HAP-1 (cell line): ENCODE data around the gene ARHGAP8.

Experiments
- DNase-seq, 2 experiments: peaks; one replicate each; pipeline ENCODE4 v3.0.0-alpha.2; 2016 to 2020; ENCODE audit warnings: low spot score in 2 of 2
- H3K27me3 ChIP-seq: fragments of 250-450 bp; sonication (Bioruptor Pico); 2 replicates; pipeline ENCODE4 v1.5.1; 2020; ENCODE audit warnings: low read depth, mild to moderate bottlenecking, moderate library complexity
- H3K36me3 ChIP-seq: fragments of 250-450 bp; sonication (Bioruptor Pico); replicated peaks from 2 replicates; pipeline ENCODE4 v1.5.1; 2020; ENCODE audit warnings: mild to moderate bottlenecking
- H3K4me1 ChIP-seq: fragments of 250-450 bp; sonication (Bioruptor Pico); 2 replicates; pipeline ENCODE4 v1.5.1; 2020; ENCODE audit warnings: mild to moderate bottlenecking
- H3K4me3 ChIP-seq: fragments of 250-450 bp; sonication (Bioruptor Pico); 2 replicates; pipeline ENCODE4 v1.5.1; 2020; ENCODE audit warnings: mild to moderate bottlenecking, moderate library complexity
- H3K9me3 ChIP-seq: fragments of 250-450 bp; sonication (Bioruptor Pico); 2 replicates; pipeline ENCODE4 v1.5.1; 2020; ENCODE audit warnings: mild to moderate bottlenecking, moderate library complexity
- in situ Hi-C: fragments of 300-500 bp; cut with MboI; formaldehyde crosslinking; loops from 3 replicates; pipeline ENCODE4 v1.14.3; 2020; ENCODE audit warnings: low sequenced_read_pairs, inconsistent platforms, mixed read lengths

Gene ARHGAP8

GRCh38 chr22:44838316-44839016 lies 86.1 kb downstream of the ARHGAP8 start:
- Histone ChIP-seq H3K27me3 (no peaks in the 10 kb centered on the region), H3K9me3 (no peaks in the 10 kb centered on the region), H3K4me1 (no peaks in the 10 kb centered on the region), H3K4me3 (no peak overlapping the region), H3K36me3 (no peaks in the 10 kb centered on the region)
- in situ Hi-C loops = no loop called here
- no peak for DNase-seq

- Histone ChIP-seq H3K27me3 (no peaks in the 10 kb centered on the region), H3K4me1 (no peaks in the 10 kb centered on the region), H3K4me3 (no peak overlapping the region), H3K36me3 (no peaks in the 10 kb centered on the region), H3K9me3 (no peaks in the 10 kb centered on the region)
- in situ Hi-C loops = no loop called here
- no peak for DNase-seq
Observed at GRCh38 chr22:44839061-44839460, 86.7 kb downstream of the ARHGAP8 start.

DNA sequence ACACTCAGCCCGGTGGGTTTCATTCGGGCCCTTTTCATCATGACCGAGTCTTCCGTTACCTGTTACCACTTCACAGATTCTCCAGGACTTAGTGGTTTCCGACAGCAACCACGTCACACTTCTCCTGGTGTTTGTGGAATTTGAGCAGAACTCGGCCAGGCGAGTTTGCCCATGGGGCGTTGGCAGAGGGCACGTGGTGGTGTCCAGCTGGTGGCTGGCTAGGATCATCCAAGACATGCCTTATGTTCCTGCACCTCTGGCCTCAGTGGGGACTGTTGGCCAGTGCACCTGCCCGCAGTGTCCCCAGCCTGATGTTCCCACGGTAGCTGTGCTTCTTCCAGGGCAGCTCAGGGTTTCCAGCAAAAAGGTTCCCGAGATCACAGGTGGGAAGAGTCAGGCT lies 87.3 kb downstream of the ARHGAP8 start:
- no peak for DNase-seq
- no peaks in the 10 kb centered on the region for H3K27me3 ChIP-seq
- in situ Hi-C loops = no loop called here
- H3K9me3 ChIP-seq = no peaks in the 10 kb centered on the region
- no peak overlapping the region for H3K4me3 ChIP-seq
- no peaks in the 10 kb centered on the region for H3K36me3 ChIP-seq
- no peaks in the 10 kb centered on the region for H3K4me1 ChIP-seq

GRCh38 chr22:44840611-44841322 lies 88.4 kb downstream of the ARHGAP8 start:
- Histone ChIP-seq H3K36me3 (no peaks in the 10 kb centered on the region), H3K9me3 (no peaks in the 10 kb centered on the region), H3K27me3 (no peaks in the 10 kb centered on the region), H3K4me3 (no peak overlapping the region), H3K4me1 (no peaks in the 10 kb centered on the region)
- DNase-seq = no peak
- in situ Hi-C loops = no loop called here

DNA sequence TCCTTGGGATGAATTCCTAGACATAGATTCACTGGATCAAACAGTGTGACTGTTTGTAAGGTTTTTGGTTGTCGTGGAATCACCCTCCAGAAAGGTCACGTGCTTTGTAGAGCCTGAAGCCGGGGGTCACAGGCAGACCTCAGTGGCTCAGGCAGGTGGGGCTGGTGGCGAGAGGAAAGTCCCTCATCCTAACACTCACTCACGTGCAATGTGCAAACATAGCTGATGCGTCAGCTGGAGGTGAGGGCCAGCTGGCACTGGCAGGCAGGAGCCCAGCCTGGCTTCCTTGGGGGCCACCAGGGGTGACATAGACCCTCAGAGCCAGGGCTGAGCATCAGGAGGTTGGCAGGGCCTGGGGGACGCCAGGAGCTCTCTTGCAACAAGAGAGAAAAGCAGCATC lies 90.0 kb downstream of the ARHGAP8 start:
- no peaks in the 10 kb centered on the region for H3K27me3 ChIP-seq
- H3K9me3 ChIP-seq = no peaks in the 10 kb centered on the region
- in situ Hi-C loops = no loop called here
- H3K4me3 ChIP-seq = no peak overlapping the region
- no peaks in the 10 kb centered on the region for H3K36me3 ChIP-seq
- DNase-seq = no peak
- H3K4me1 ChIP-seq = no peaks in the 10 kb centered on the region

DNA sequence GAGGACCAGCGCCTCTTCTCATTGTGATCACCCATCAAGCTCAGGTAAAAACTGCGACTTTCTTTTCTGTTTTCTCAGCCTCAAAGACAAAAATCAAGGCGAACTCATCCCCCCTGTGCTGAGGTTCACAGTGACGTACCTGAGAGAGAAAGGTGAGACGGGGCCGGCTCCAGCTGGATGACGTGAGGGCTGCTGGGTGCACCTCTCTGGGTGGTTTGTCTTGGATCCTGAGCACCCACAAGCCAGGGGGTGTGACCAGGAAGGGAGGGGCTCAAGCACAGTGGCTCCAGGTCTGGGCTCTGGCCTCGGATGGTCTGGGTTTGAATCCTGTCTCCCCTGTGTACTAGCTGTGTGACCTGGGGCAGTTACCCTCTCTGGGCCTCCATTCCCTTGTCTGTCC lies 92.8 kb downstream of the ARHGAP8 start:
- Histone ChIP-seq H3K36me3 (no peaks in the 10 kb centered on the region), H3K27me3 (no peaks in the 10 kb centered on the region), H3K9me3 (no peaks in the 10 kb centered on the region), H3K4me3 (no peak overlapping the region), H3K4me1 (no peaks in the 10 kb centered on the region)
- DNase-seq = no peak
- in situ Hi-C loops = no loop called here

- no peaks in the 10 kb centered on the region for H3K4me1 ChIP-seq
- H3K27me3 ChIP-seq = no peaks in the 10 kb centered on the region
- in situ Hi-C loops = no loop called here
- no peaks in the 10 kb centered on the region for H3K36me3 ChIP-seq
- no peak for DNase-seq
- H3K4me3 ChIP-seq = no peak overlapping the region
- H3K9me3 ChIP-seq = no peaks in the 10 kb centered on the region
Observed at GRCh38 chr22:44845796-44846720, 93.7 kb downstream of the ARHGAP8 start.

GRCh38 chr22:44846726-44847275 lies 94.4 kb downstream of the ARHGAP8 start:
- Histone ChIP-seq H3K27me3 (no peaks in the 10 kb centered on the region), H3K4me3 (no peak overlapping the region), H3K36me3 (no peaks in the 10 kb centered on the region), H3K4me1 (no peaks in the 10 kb centered on the region), H3K9me3 (no peaks in the 10 kb centered on the region)
- in situ Hi-C loops = no loop called here
- no peak for DNase-seq

DNA sequence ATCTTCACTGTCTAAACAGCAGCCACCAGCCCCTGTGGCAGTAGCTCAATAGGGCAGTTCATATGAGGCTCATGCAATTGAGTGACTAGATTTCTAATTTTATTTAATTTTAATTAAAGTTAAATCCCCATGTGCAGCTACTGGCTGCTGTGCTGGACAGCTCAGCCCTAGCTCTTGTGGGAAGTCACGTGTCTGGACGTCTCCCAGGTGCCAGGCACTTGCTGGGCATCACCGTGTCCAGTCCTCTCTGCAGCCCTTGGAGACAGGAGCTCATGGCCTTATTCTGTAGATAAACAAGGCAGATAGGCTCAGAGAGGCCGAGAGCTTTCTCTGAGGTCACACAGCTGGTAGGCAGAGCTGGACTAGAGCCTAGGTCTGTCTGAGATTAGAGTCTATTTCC lies 95.0 kb downstream of the ARHGAP8 start:
- in situ Hi-C loops = no loop called here
- H3K4me1 ChIP-seq = no peaks in the 10 kb centered on the region
- H3K36me3 ChIP-seq = no peaks in the 10 kb centered on the region
- no peak overlapping the region for H3K4me3 ChIP-seq
- H3K27me3 ChIP-seq = no peaks in the 10 kb centered on the region
- H3K9me3 ChIP-seq = no peaks in the 10 kb centered on the region
- no peak for DNase-seq

GRCh38 chr22:44847892-44848291 lies 95.5 kb downstream of the ARHGAP8 start:
- in situ Hi-C loops = no loop called here
- H3K4me1 ChIP-seq = no peaks in the 10 kb centered on the region

DNA sequence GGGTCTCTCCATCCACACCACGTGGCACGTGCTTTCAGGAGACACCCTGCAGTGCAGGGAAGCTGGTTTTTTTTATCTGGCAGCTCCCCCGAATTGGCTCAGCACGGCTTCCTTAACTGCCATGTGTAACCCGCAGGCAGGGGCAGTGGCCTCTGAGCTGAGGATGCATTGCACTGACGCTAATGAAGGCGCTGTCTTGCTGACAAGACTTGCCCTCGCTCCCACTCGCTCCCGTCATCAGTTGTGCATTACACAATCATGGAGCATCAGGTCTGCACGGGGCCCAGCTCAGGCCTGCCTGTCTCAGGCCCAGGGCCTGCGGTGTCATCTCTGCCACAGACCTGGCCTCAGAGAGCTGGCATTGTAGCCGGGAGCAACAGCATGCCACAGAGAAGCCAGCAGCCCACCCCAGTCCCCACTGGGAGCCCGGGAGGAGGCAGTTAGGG lies 95.9 kb downstream of the ARHGAP8 start:
- in situ Hi-C loops = no loop called here
- Histone ChIP-seq H3K9me3 (no peaks in the 10 kb centered on the region), H3K36me3 (no peaks in the 10 kb centered on the region), H3K4me1 (no peaks in the 10 kb centered on the region), H3K4me3 (no peak overlapping the region), H3K27me3 (no peaks in the 10 kb centered on the region)
- DNase-seq = no peak

More at GRCh38 chr22:44847892-44848291, 95.5 kb downstream of the ARHGAP8 start:
- Histone ChIP-seq H3K36me3 (no peaks in the 10 kb centered on the region), H3K9me3 (no peaks in the 10 kb centered on the region), H3K4me3 (no peak overlapping the region), H3K27me3 (no peaks in the 10 kb centered on the region)
- no peak for DNase-seq

- H3K36me3 ChIP-seq = no peaks in the 10 kb centered on the region
- no peaks in the 10 kb centered on the region for H3K27me3 ChIP-seq
- no peak overlapping the region for H3K4me3 ChIP-seq
- H3K4me1 ChIP-seq = no peaks in the 10 kb centered on the region
- no peaks in the 10 kb centered on the region for H3K9me3 ChIP-seq
- no peak for DNase-seq
- in situ Hi-C loops = no loop called here
Observed at GRCh38 chr22:44848791-44849420, 96.5 kb downstream of the ARHGAP8 start.

DNA sequence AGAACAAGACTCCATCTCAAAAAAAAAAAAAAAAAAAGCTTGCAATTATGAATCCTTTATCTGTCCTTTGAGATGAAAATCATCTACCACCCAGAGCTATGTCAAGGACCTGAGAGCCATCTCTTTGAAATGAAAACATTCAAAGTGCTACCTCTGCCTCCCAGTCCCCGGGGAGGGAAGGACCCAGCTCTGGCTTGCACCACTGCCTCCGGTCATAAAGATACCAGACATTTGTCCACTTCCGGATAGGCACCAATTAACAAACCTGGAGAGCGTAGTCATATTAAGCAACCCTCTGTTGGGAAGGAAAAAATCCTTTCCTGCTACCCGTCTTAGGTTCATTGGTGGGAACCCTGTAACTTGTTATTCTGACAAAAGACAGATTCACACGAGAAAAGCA lies 98.6 kb downstream of the ARHGAP8 start:
- in situ Hi-C loops = no loop called here
- Histone ChIP-seq H3K4me3 (no peak overlapping the region), H3K9me3 (no peaks in the 10 kb centered on the region), H3K27me3 (no peaks in the 10 kb centered on the region), H3K4me1 (no peaks in the 10 kb centered on the region), H3K36me3 (no peaks in the 10 kb centered on the region)
- no peak for DNase-seq
